Mesodermal cell (in vitro differentiated cells): ENCODE results near the gene ZNF491. TPM values are rescaled to one million over a fixed set of nuclear protein-coding genes. Genes with fewer than 3 reads are reported as not detected.
A peak's percentile ranks its signal among the peaks of the same experiment; 100 is the strongest.

Source experiments
- H3K27ac ChIP-seq: 2 replicates; pipeline ENCODE4 v1.7.0; 2013; ENCODE audit warnings: mild to moderate bottlenecking, low read depth, low read length, moderate library complexity; ENCODE audit not compliant: severe bottlenecking
- H3K36me3 ChIP-seq: 2 replicates; pipeline ENCODE4 v1.7.1; 2013; ENCODE audit warnings: mild to moderate bottlenecking, low read length, moderate library complexity; ENCODE audit not compliant: control insufficient read depth, insufficient read depth
- H3K4me1 ChIP-seq: one replicate; pipeline ENCODE4 v1.7.1; 2013; ENCODE audit warnings: mild to moderate bottlenecking, low read length; ENCODE audit not compliant: insufficient read depth, control insufficient read depth, poor library complexity, severe bottlenecking
- H3K4me3 ChIP-seq: 2 replicates; pipeline ENCODE4 v1.7.0; 2013; ENCODE audit warnings: low read length, control low read depth, mild to moderate bottlenecking; ENCODE audit not compliant: insufficient read depth, poor library complexity, severe bottlenecking; ENCODE audit errors: extremely low read depth
- H3K9me3 ChIP-seq: 2 replicates; pipeline ENCODE4 v1.7.1; 2013; ENCODE audit warnings: mild to moderate bottlenecking, low read length, moderate library complexity; ENCODE audit not compliant: control insufficient read depth
- WGBS, 2 experiments: methylation state at CpG; one replicate each; pipeline ENCODE4 v1.1.5; 2013; ENCODE audit warnings: missing lambda C conversion rate in 2 of 2; ENCODE audit not compliant: insufficient coverage in 2 of 2; 5-methylcytosine and 5-hydroxymethylcytosine counted together
- polyA plus RNA-seq, 2 experiments: library from polyadenylated mRNA; stranded (reverse); fragments of 50-300 nt; gene quantifications; one replicate each; pipeline ENCODE4 v1.2.3, GENCODE V29; 2013

ZNF491 gene
- 1.8 TPM for polyA plus RNA-seq (2013, experiment 1 of 2)
- 1.8 TPM for polyA plus RNA-seq (2013, experiment 2 of 2)

DNA sequence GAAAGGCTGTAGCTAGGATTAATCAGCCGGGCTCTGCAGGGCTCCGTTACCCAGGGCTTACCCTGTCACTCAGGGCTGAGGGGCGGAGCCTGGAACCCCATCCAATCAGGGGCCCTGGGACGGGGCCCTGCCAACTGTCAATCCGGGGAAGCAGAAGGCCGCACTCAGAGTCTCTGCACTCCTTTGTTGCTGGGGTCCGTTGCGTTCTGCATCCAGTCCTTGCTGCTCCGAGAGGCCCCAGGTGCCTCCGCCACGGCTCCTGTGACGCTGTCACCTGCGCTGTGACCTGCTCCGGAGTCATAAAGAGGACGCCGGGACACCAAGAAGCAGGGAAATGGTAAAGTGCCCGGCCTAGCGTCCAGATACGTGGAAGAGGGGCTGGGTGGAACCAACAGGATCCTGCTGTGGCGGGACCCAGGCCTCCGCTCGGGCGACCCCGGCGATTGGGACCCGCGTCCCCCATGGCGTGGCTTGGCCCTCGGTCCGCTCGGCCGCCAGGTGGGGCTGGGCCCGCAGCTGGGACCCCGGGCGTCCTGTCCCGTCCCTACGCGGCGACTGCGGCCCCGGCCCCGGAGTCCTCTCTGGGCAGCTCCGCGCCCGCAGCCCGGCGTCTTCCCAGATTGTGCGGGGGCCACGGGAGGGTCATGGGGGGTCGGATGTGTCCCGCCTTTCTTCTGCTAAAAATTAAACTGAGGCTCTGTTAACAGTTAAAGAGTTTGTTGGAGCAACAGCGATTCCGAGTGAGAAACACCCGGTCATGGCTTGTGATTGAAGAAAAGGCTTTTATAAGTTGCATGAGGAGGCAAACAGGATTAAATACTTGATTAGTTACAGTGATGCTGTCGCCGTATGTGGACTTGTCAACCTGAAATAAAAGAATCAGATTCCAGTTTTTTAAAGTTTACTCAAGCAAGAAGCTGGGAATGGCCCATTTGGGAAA lies at the start of gene ZNF491:
ZNF491 (plus strand) TSS at position 133 of the 940 bp plus-strand sequence. CDS start 7,431 bp downstream, outside the sequence.
- 2% methylated on average over 43 to 54 of the region's 56 CpGs for WGBS, 2 experiments

DNA sequence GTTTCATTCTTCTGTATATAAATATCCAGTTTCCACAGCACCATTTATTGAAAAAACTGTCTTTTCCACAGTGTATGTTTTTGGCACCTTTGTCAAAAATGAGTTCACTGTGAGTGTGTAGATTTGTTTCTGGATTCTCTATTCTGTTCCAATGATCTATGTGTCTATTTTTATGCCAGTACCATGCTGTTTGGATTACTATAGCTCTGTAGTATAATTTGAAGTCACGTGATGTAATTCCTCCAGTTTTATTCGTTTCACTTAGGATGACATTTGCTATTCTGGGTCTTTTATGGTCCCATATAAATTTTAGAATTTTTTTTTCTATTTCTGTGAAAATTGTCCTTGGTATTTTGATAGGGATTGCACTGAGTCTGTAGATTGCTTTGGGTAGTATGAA lies 48.6 kb upstream of the ZNF491 start:
- Histone ChIP-seq H3K36me3 (no peaks in the 10 kb centered on the region), H3K9me3 (peaks cover 7% of the 10 kb centered on the region), H3K4me3 (no peak overlapping the region), H3K27ac (no peak overlapping the region), H3K4me1 (no peaks in the 10 kb centered on the region)
- WGBS, 2 experiments, result 80% methylated on average over 1 of the region's 2 CpGs; no CpG with 5 or more reads in 1 of the 2 experiments

More for the DNA sequence above, at the start of gene ZNF491:
- Histone ChIP-seq H3K4me3 (peak within 1 kb of the TSS; percentile 58), H3K27ac (peak within 1 kb of the TSS; percentile 92), H3K9me3 (peaks cover 10% of the 10 kb centered on the region), H3K36me3 (no peaks in the 10 kb centered on the region), H3K4me1 (peaks cover 6% of the 10 kb centered on the region)

DNA sequence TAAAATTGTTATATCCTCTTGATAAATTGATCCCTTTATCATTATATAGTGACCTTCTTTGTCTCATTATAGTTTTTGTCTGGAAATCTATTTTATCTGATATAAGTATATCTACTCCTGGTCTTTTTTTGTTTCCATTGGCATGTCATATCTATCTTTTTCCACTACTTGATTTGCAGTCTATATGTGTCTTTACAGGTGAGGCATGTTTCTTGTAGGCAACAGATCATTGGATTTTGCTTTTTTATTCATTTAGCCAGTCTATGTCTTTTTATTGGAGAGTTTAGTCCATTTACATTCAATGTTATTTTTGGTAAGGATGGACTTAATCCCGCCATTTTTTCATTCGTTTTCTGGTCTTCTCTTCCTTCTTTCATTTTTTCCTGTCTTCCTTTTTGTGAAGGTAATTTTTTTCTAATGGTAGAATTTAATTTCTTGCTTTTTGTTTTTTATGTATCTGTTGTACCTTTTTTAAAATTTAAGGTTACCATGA lies 46.0 kb upstream of the ZNF491 start:
- WGBS, 2 experiments, result no CpG with 5 or more reads among the region's 2 CpGs

DNA sequence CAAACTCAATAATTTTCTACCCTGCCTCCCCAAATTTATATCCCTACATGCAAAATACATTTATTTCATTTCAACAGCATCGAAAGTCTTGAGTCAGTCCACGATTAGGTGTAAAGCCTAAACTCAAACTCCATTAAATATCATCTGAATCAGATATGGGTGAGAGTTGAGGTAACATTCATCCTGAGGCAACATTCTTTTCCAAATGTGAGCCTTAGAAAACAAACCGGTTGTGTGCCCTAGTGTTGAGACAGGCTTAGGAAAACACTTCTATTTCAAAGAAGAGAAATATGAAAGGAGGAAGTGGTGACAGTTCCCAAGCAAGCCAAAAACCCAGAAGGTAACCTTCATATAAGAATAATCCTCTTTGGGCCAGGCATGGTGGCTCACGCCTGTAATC lies 43.7 kb upstream of the ZNF491 start:
- WGBS, 2 experiments, result 80 to 100% methylated on average over 1 to 2 of the region's 4 CpGs
- no peak overlapping the region for H3K4me3 ChIP-seq
- no peaks in the 10 kb centered on the region for H3K36me3 ChIP-seq
- H3K4me1 ChIP-seq, result no peaks in the 10 kb centered on the region
- peaks cover 12% of the 10 kb centered on the region for H3K9me3 ChIP-seq
- no peak overlapping the region for H3K27ac ChIP-seq

More for the DNA sequence above, 46.0 kb upstream of the ZNF491 start:
- Histone ChIP-seq H3K4me3 (no peak overlapping the region), H3K4me1 (no peaks in the 10 kb centered on the region), H3K27ac (no peak overlapping the region), H3K36me3 (no peaks in the 10 kb centered on the region), H3K9me3 (peaks cover 14% of the 10 kb centered on the region)

DNA sequence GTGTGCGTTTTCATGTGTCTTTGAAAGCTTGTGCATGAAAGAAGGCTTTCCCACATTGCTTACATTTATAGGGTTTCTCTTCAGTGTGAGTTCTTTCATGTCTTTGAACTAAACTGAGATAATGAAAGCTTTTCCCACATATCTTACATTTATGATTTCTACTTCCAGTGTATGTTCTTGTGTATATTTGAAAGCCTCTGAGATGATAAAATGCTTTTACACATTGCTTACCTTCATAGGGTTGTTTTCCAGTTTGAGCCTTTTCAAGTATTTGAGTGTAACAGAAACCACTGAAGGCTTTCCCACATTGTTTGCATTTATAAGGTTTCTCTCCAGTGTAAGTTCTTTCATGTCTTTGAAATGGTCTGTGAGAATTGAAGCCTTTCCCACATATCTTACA lies 41.4 kb upstream of the ZNF491 start:
- H3K4me1 ChIP-seq, result no peaks in the 10 kb centered on the region
- no peaks in the 10 kb centered on the region for H3K36me3 ChIP-seq
- H3K9me3 ChIP-seq, result peaks cover 12% of the 10 kb centered on the region
- H3K4me3 ChIP-seq, result no peak overlapping the region
- no peak overlapping the region for H3K27ac ChIP-seq
- no CpG with 5 or more reads among the region's 1 CpG for WGBS, 2 experiments

DNA sequence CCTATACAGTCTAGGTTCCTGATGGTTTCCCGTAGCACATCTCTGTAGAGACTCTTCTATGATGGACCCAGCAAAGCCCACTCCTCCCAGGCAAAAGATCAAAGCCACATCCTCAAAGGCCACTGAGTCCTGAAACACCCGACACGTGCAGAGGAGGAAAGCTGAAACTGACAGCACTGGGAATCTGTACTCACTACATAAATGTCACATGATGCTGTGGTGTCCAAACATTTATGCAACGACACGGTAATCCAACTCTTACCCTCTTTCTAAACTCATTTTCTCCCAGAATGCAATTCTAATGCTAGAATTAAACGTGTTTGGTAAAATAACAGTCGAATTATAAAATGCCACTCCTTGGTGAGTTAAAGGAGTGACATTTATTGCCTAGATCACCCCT lies 38.5 kb upstream of the ZNF491 start:
- WGBS, 2 experiments, result 89 to 95% methylated on average over 5 of the region's 7 CpGs
- peaks cover 12% of the 10 kb centered on the region for H3K9me3 ChIP-seq
- H3K4me3 ChIP-seq, result no peak overlapping the region

DNA sequence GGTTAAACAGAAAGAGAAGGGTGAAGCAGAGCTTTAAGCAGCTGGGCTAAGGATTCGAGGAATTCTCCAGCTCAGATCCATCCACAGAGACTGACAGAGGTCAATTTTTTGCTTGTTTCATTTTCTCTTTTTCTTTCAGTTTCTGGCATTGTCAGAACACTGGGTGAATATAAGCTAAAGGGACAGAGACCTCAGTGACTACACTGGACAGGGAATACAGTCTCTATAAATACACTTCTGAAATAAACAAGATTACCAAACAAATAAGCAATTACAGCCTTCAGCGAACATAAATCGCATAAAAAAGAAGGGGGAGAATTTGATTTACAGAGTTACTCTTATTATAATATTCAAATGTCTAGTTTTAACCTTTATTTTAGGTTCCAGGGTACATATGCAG lies 35.2 kb upstream of the ZNF491 start:
- Histone ChIP-seq H3K4me3 (no peak overlapping the region), H3K9me3 (peaks cover 3% of the 10 kb centered on the region), H3K36me3 (no peaks in the 10 kb centered on the region), H3K4me1 (peaks cover 4% of the 10 kb centered on the region), H3K27ac (no peak overlapping the region)
- WGBS, 2 experiments, result 88% methylated on average over 1 of the region's 3 CpGs; no CpG with 5 or more reads in 1 of the 2 experiments

More for the DNA sequence above, 38.5 kb upstream of the ZNF491 start:
- Histone ChIP-seq H3K4me1 (no peaks in the 10 kb centered on the region), H3K27ac (no peak overlapping the region), H3K36me3 (no peaks in the 10 kb centered on the region)

DNA sequence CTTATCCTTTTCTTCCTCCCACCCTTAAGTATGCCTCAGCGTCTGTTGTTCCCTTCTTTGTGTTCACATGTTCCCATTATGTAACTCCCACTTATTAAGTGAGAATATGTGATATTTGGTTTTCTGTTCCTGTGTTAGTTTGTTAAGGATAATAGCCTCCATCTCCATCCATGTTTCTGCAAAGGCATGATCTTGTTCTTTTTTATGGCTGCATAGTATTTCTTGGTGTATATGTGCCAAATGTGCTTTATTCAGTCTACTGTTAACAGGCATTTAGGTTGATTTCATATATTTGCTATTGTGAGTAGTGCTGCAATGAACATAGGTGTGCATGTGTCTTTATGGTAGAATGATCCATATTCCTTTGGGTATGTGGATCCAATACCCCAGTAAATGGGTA lies 34.7 kb upstream of the ZNF491 start:
- Histone ChIP-seq H3K9me3 (peaks cover 6% of the 10 kb centered on the region), H3K4me3 (no peak overlapping the region), H3K27ac (no peak overlapping the region), H3K36me3 (no peaks in the 10 kb centered on the region), H3K4me1 (peaks cover 4% of the 10 kb centered on the region)
- WGBS, 2 experiments, result no CpG with 5 or more reads among the region's 1 CpG

DNA sequence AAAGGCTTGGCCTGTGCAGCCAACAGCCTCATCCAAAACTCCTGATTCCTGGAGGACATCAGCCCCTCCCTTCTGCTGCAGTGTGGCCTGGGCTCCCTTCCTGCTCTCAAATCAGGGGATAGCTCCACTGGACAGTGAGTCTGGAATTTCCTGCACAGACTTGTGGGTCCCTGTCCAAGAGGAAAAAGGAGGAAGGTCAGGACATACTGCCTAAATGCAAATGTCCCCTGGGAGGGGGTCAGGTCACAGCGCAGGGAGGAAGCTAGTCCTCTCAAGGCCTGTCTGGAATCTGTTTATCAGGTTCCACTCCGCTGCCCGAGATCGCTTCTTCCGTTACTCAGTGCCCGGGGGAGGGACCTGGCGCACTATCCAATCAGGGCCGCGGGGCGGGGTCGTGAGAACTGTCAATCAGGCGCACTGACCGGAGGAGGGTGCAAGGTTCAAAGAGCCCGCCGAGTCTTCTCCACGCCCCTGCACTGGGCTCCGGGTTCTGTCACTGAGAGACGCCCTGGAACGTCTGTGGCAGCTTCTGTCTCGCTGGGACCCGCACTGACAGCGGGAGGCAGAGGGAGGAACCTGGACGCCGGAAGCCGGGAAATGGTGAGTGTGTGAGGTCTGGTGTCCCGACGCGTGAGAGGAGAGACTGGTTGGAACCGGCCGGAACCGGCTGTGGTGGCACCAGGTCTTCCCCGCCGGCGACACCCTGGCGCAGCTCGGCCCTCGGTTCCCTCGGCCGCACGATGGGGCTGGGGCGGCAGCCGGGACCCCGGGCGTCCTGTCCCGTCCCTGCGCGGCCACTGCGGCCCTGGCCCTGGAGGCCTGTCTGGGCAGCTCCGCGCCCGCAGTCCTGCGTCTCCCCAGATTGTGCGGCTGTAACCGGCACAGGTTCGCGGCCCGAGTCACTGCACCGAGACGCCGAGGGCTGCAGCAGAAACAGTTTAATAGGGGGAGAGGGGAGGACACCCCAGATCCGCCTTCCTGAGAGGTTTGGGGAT lies 31.4 kb upstream of the ZNF491 start, which contains the start of gene ZNF441:
ZNF441 (plus strand) TSS at position 404 of the 995 bp plus-strand sequence; CDS start at position 598, 194 bp downstream.
- WGBS, 2 experiments, result 3 to 4% methylated on average over 41 to 57 of the region's 61 CpGs
- H3K27ac ChIP-seq, result peak within 1 kb of the TSS; percentile 96
- peak within 1 kb of the TSS; percentile 68 for H3K4me3 ChIP-seq
- H3K9me3 ChIP-seq, result peaks cover 20% of the 10 kb centered on the region
- H3K4me1 ChIP-seq, result peaks cover 4% of the 10 kb centered on the region
- H3K36me3 ChIP-seq, result no peaks in the 10 kb centered on the region

DNA sequence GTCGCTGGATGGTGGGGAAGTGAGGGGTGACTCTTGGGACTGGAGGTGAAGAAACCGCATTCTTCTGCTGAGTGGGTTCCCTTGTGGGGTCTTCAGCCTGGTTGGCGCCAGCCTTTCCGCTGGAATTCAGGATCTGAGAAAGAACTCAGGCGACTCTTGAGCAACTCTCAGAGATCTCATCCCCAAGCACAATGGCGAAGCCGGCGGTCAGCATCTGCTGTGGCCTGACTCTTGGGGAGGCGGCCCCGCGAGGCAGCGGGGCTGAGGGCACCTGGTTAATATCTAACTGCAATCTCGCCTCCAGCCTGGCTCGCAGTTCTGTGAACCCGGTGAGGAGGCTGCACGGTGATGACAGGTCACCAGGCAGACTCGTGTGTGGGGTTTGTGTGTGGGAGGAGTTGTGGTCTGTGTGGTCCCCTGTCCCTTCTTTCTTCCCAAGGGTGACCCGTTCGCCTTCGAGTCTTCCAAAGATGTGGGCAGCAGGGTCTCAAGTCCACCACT lies 30.6 kb upstream of the ZNF491 start:
- H3K4me3 ChIP-seq, result peak overlapping the region; percentile 68
- 56 to 57% methylated on average over 13 to 17 of the region's 20 CpGs for WGBS, 2 experiments
- peaks cover 4% of the 10 kb centered on the region for H3K4me1 ChIP-seq
- H3K9me3 ChIP-seq, result peaks cover 26% of the 10 kb centered on the region
- no peaks in the 10 kb centered on the region for H3K36me3 ChIP-seq
- H3K27ac ChIP-seq, result peak overlapping the region; percentile 96
